HEK293 (cell line): Measurements from ENCODE around the gene TACC2.

Source experiments
- CTCF ChIA-PET: fragments of 350-600 bp; formaldehyde crosslinking; extraction: SDS; loops from one replicate; lab custom pipeline; 2021; ENCODE audit warnings: antibody characterized with exemption; lab: Yijun Ruan, JAX
- POLR2A ChIA-PET: fragments of 300-600 bp; formaldehyde crosslinking; extraction: SDS; loops from one replicate; lab custom pipeline; 2020; ENCODE audit warnings: antibody characterized with exemption, inconsistent platforms; lab: Yijun Ruan, JAX
- H3K27ac ChIP-seq: fragments of 200-500 bp; sonication (Bioruptor generic); 2 replicates; pipeline ENCODE4 v1.5.1; 2014; ENCODE audit warnings: low read depth, low read length, control low read depth, inconsistent platforms; ENCODE audit errors: extremely low read depth
- H3K36me3 ChIP-seq, 2 experiments: fragments of 200-500 bp in 1 of 2; sonication (Bioruptor generic) in 1 of 2; 1 replicate in 1 of 2; 2 replicates in 1 of 2; pipeline ENCODE4 v1.5.1; 2014 to 2017; ENCODE audit warnings: inconsistent platforms in 2 of 2, low read length in 2 of 2; ENCODE audit not compliant: control insufficient read depth in 2 of 2, insufficient read depth in 1 of 2
- H3K4me1 ChIP-seq: fragments of 200-500 bp; sonication (Bioruptor generic); 2 replicates; pipeline ENCODE4 v1.5.1; 2014; ENCODE audit warnings: mild to moderate bottlenecking, low read length, inconsistent platforms; ENCODE audit not compliant: control insufficient read depth, insufficient read depth
- H3K4me3 ChIP-seq: 2 replicates; pipeline ENCODE4 v1.5.1; 2011; ENCODE audit warnings: low read depth, mild to moderate bottlenecking, control low read depth, low read length, moderate library complexity
- H3K9me3 ChIP-seq: fragments of 200-500 bp; sonication (Bioruptor generic); 2 replicates; pipeline ENCODE4 v1.5.1; 2014; ENCODE audit warnings: low read depth, low read length, inconsistent platforms; ENCODE audit not compliant: control insufficient read depth, insufficient read depth
- ELK4 ChIP-seq: IDR thresholded peaks from 2 replicates; pipeline ENCODE4 v1.6.1; 2011; ENCODE audit warnings: mild to moderate bottlenecking, low read depth, low read length, borderline replicate concordance
- FEZF1 ChIP-seq: fragments of 450-650 bp; formaldehyde crosslinking; IDR thresholded peaks from 2 replicates; pipeline ENCODE4 v1.5.1; 2016; ENCODE audit warnings: missing biosample characterization, missing genetic modification characterization
- IKZF3 ChIP-seq: fragments of 450-650 bp; IDR thresholded peaks from 2 replicates; pipeline ENCODE4 v1.5.0; 2018; ENCODE audit warnings: missing biosample characterization, mild to moderate bottlenecking, missing genetic modification characterization, moderate library complexity
- KLF1 ChIP-seq: fragments of 450-650 bp; formaldehyde crosslinking; IDR thresholded peaks from 2 replicates; pipeline ENCODE4 v1.5.1; 2016; ENCODE audit warnings: missing biosample characterization, missing genetic modification characterization
- MEIS1 ChIP-seq: sonication (generic); formaldehyde crosslinking; IDR thresholded peaks from 2 replicates; pipeline ENCODE4 v1.8.1; 2022; ENCODE audit warnings: missing genetic modification reagents, mild to moderate bottlenecking, borderline replicate concordance
- PRDM2 ChIP-seq: fragments of 450-650 bp; formaldehyde crosslinking; IDR thresholded peaks from 2 replicates; pipeline ENCODE4 v1.5.1; 2016; ENCODE audit warnings: missing biosample characterization, missing genetic modification characterization, borderline replicate concordance
- RBAK ChIP-seq: fragments of 450-650 bp; formaldehyde crosslinking; IDR thresholded peaks from 2 replicates; pipeline ENCODE4 v1.5.1; 2016; ENCODE audit warnings: missing biosample characterization, missing genetic modification characterization
- SP7 ChIP-seq: fragments of 450-650 bp; formaldehyde crosslinking; IDR thresholded peaks from 2 replicates; pipeline ENCODE4 v1.5.1; 2016; ENCODE audit warnings: missing biosample characterization, missing genetic modification characterization
- WT1 ChIP-seq: fragments of 450-650 bp; formaldehyde crosslinking; IDR thresholded peaks from 2 replicates; pipeline ENCODE4 v1.5.1; 2016; ENCODE audit warnings: missing biosample characterization, missing genetic modification characterization
- ZBTB1 ChIP-seq: fragments of 450-650 bp; formaldehyde crosslinking; IDR thresholded peaks from 2 replicates; pipeline ENCODE4 v1.5.1; 2016; ENCODE audit warnings: missing biosample characterization, missing genetic modification characterization
- ZBTB20 ChIP-seq: fragments of 450-650 bp; formaldehyde crosslinking; IDR thresholded peaks from 2 replicates; pipeline ENCODE4 v1.5.1; 2016; ENCODE audit warnings: missing biosample characterization, missing genetic modification characterization
- ZNF132 ChIP-seq: fragments of 450-650 bp; formaldehyde crosslinking; IDR thresholded peaks from 2 replicates; pipeline ENCODE4 v1.5.1; 2017; ENCODE audit warnings: missing biosample characterization, missing genetic modification characterization, borderline replicate concordance
- ZNF140 ChIP-seq: fragments of 450-650 bp; formaldehyde crosslinking; IDR thresholded peaks from 2 replicates; pipeline ENCODE4 v1.5.1; 2016; ENCODE audit warnings: missing biosample characterization, missing genetic modification characterization
- ZNF184 ChIP-seq: fragments of 450-650 bp; IDR thresholded peaks from 2 replicates; pipeline ENCODE4 v1.5.1; 2018; ENCODE audit warnings: missing biosample characterization, mild to moderate bottlenecking, missing genetic modification characterization
- ZNF335 ChIP-seq: fragments of 450-650 bp; formaldehyde crosslinking; conservative IDR thresholded peaks from 2 replicates; pipeline ENCODE4 v1.5.1; 2016; ENCODE audit warnings: missing biosample characterization, missing genetic modification characterization
- ZNF404 ChIP-seq: fragments of 450-650 bp; formaldehyde crosslinking; IDR thresholded peaks from 2 replicates; pipeline ENCODE4 v1.5.1; 2017; ENCODE audit warnings: missing biosample characterization, missing genetic modification characterization
- ZNF510 ChIP-seq: fragments of 450-650 bp; formaldehyde crosslinking; IDR thresholded peaks from 2 replicates; pipeline ENCODE4 v1.5.1; 2018; ENCODE audit warnings: mild to moderate bottlenecking, missing genetic modification characterization, missing biosample characterization; ENCODE audit not compliant: insufficient replicate concordance
- ZNF514 ChIP-seq: fragments of 450-650 bp; formaldehyde crosslinking; IDR thresholded peaks from 2 replicates; pipeline ENCODE4 v1.5.1; 2016; ENCODE audit warnings: missing biosample characterization, missing genetic modification characterization
- ZNF558 ChIP-seq: fragments of 450-650 bp; formaldehyde crosslinking; IDR thresholded peaks from 2 replicates; pipeline ENCODE4 v1.5.1; 2016; ENCODE audit warnings: missing biosample characterization, missing genetic modification characterization
- ZNF561 ChIP-seq: fragments of 450-650 bp; IDR thresholded peaks from 2 replicates; pipeline ENCODE4 v1.5.1; 2018; ENCODE audit warnings: missing biosample characterization, missing genetic modification characterization, borderline replicate concordance
- ZNF624 ChIP-seq: fragments of 450-650 bp; formaldehyde crosslinking; IDR thresholded peaks from 2 replicates; pipeline ENCODE4 v1.5.1; 2017; ENCODE audit warnings: missing biosample characterization, missing genetic modification characterization
- ZNF670 ChIP-seq: fragments of 450-650 bp; formaldehyde crosslinking; IDR thresholded peaks from 2 replicates; pipeline ENCODE4 v1.5.1; 2016; ENCODE audit warnings: missing biosample characterization, missing genetic modification characterization, low read depth
- ZNF837 ChIP-seq: fragments of 450-650 bp; formaldehyde crosslinking; IDR thresholded peaks from 2 replicates; pipeline ENCODE4 v1.5.1; 2016; ENCODE audit warnings: missing biosample characterization, missing genetic modification characterization
- TF ChIP-seq, protein P1 (sequence below): fragments of 450-650 bp; formaldehyde crosslinking; IDR thresholded peaks from 2 replicates; pipeline ENCODE4 v1.5.1; 2016; ENCODE audit warnings: missing biosample characterization, missing genetic modification characterization
- TF ChIP-seq, protein P2 (sequence below): fragments of 450-650 bp; formaldehyde crosslinking; IDR thresholded peaks from 2 replicates; pipeline ENCODE4 v1.5.1; 2016; ENCODE audit warnings: missing biosample characterization, missing genetic modification characterization
- TF ChIP-seq, protein P3 (sequence below): fragments of 450-650 bp; IDR thresholded peaks from 2 replicates; pipeline ENCODE4 v1.5.1; 2018; ENCODE audit warnings: missing biosample characterization, missing genetic modification characterization
- TF ChIP-seq, protein P4 (sequence below): fragments of 450-650 bp; formaldehyde crosslinking; IDR thresholded peaks from 2 replicates; pipeline ENCODE4 v1.5.1; 2017; ENCODE audit warnings: missing biosample characterization, missing genetic modification characterization

TACC2 gene

GRCh38 chr10:122019414-122019975 lies 30.5 kb downstream of the TACC2 start:
- peak overlapping the region; percentile 29; the same call in 1 of the 2 replicates for H3K27ac ChIP-seq
- no peaks in the 10 kb centered on the region for H3K4me1 ChIP-seq
- H3K36me3 ChIP-seq = no peaks in the 10 kb centered on the region
- CTCF ChIA-PET = interaction anchor here (0.8 to 1.3 kb wide), 2 partner anchors 32 to 37 kb away, joined by 3 to 4 read pairs; no protein-coding TSS in a partner anchor
- H3K9me3 ChIP-seq = no peaks in the 10 kb centered on the region
- peak overlapping the region; percentile 11 for H3K4me3 ChIP-seq
- POLR2A ChIA-PET = interaction anchor here (0.8 kb wide), 1 partner anchor 92 kb away, joined by 3 read pairs; the partner anchor contains the start of gene ATE1
- TF ChIP-seq, protein P1, sequence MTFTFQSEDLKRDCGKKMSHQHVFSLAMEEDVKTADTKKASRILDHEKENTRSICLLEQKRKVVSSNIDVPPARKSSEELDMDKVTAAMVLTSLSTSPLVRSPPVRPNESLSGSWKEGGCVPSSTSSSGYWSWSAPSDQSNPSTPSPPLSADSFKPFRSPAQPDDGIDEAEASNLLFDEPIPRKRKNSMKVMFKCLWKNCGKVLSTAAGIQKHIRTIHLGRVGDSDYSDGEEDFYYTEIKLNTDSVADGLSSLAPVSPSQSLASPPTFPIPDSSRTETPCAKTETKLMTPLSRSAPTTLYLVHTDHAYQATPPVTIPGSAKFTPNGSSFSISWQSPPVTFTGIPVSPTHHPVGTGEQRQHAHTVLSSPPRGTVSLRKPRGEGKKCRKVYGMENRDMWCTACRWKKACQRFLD = no peak
- TF ChIP-seq ZNF558 (tag by site-specific recombination) = no peak
- no peak for TF ChIP-seq ZNF510 (tag by site-specific recombination)
- TF ChIP-seq ZNF624 (tag by site-specific recombination) = no peak
- TF ChIP-seq MEIS1 (CRISPR knock-in tag) = no peak
- TF ChIP-seq FEZF1 = peak; percentile 80
- peak; percentile 37; the same call in 1 of the 2 replicates for TF ChIP-seq IKZF3 (tag by site-specific recombination)
- TF ChIP-seq ELK4 = no peak
- TF ChIP-seq ZBTB1 (tag by site-specific recombination) = no peak
- TF ChIP-seq, protein P2, sequence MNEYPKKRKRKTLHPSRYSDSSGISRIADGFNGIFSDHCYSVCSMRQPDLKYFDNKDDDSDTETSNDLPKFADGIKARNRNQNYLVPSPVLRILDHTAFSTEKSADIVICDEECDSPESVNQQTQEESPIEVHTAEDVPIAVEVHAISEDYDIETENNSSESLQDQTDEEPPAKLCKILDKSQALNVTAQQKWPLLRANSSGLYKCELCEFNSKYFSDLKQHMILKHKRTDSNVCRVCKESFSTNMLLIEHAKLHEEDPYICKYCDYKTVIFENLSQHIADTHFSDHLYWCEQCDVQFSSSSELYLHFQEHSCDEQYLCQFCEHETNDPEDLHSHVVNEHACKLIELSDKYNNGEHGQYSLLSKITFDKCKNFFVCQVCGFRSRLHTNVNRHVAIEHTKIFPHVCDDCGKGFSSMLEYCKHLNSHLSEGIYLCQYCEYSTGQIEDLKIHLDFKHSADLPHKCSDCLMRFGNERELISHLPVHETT = no peak
- TF ChIP-seq ZNF132 (tag by site-specific recombination) = no peak
- peak; percentile 99 for TF ChIP-seq ZBTB20 (tag by site-specific recombination)
- TF ChIP-seq RBAK (tag by site-specific recombination) = no peak
- no peak for TF ChIP-seq WT1 (tag by site-specific recombination)
- TF ChIP-seq ZNF404 = no peak
- TF ChIP-seq ZNF184 (tag by site-specific recombination) = no peak
- TF ChIP-seq KLF1 (tag by site-specific recombination) = no peak
- TF ChIP-seq SP7 (tag by site-specific recombination) = peak; percentile 35; the same call in 1 of the 2 replicates
- TF ChIP-seq, protein P3, sequence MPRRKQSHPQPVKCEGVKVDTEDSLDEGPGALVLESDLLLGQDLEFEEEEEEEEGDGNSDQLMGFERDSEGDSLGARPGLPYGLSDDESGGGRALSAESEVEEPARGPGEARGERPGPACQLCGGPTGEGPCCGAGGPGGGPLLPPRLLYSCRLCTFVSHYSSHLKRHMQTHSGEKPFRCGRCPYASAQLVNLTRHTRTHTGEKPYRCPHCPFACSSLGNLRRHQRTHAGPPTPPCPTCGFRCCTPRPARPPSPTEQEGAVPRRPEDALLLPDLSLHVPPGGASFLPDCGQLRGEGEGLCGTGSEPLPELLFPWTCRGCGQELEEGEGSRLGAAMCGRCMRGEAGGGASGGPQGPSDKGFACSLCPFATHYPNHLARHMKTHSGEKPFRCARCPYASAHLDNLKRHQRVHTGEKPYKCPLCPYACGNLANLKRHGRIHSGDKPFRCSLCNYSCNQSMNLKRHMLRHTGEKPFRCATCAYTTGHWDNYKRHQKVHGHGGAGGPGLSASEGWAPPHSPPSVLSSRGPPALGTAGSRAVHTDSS (tag by site-specific recombination) = no peak
- TF ChIP-seq, protein P4, sequence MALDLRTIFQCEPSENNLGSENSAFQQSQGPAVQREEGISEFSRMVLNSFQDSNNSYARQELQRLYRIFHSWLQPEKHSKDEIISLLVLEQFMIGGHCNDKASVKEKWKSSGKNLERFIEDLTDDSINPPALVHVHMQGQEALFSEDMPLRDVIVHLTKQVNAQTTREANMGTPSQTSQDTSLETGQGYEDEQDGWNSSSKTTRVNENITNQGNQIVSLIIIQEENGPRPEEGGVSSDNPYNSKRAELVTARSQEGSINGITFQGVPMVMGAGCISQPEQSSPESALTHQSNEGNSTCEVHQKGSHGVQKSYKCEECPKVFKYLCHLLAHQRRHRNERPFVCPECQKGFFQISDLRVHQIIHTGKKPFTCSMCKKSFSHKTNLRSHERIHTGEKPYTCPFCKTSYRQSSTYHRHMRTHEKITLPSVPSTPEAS (tag by site-specific recombination) = no peak
- no peak for TF ChIP-seq ZNF514 (tag by site-specific recombination)
- no peak for TF ChIP-seq PRDM2 (tag by site-specific recombination)
- no peak for TF ChIP-seq ZNF335 (tag by site-specific recombination)
- no peak for TF ChIP-seq ZNF561
- no peak for TF ChIP-seq ZNF140 (tag by site-specific recombination)
- no peak for TF ChIP-seq ZNF670 (tag by site-specific recombination)
- TF ChIP-seq ZNF837 (tag by site-specific recombination) = no peak
